WTC11 (cell line): Measurements from ENCODE around the gene RBFA.

Experiments used
- CREB1 ChIP-seq: sonication (generic); formaldehyde crosslinking; IDR thresholded peaks from 2 replicates; pipeline ENCODE4 v1.8.0; 2023; ENCODE audit warnings: mild to moderate bottlenecking, missing genetic modification reagents
- CTCF ChIP-seq: fragments of 200-600 bp; IDR thresholded peaks from 2 replicates; pipeline ENCODE4 v1.8.0; 2022; ENCODE audit warnings: antibody characterized with exemption
- E2F1 ChIP-seq: sonication (generic); formaldehyde crosslinking; IDR thresholded peaks from 2 replicates; pipeline ENCODE4 v1.8.0; 2022; ENCODE audit warnings: mild to moderate bottlenecking, missing genetic modification reagents
- E2F5 ChIP-seq: sonication (generic); formaldehyde crosslinking; IDR thresholded peaks from 2 replicates; pipeline ENCODE4 v1.8.1; 2022; ENCODE audit warnings: mild to moderate bottlenecking, moderate library complexity, missing genetic modification reagents
- FOXK1 ChIP-seq: sonication (generic); formaldehyde crosslinking; IDR thresholded peaks from 2 replicates; pipeline ENCODE4 v1.8.0; 2022; ENCODE audit warnings: mild to moderate bottlenecking, moderate library complexity, missing genetic modification reagents
- FOXP1 ChIP-seq: sonication (generic); formaldehyde crosslinking; IDR thresholded peaks from 2 replicates; pipeline ENCODE4 v1.8.0; 2022; ENCODE audit warnings: missing genetic modification reagents, mild to moderate bottlenecking, moderate library complexity, borderline replicate concordance
- GTF2I ChIP-seq: fragments of 250-450 bp; sonication (Bioruptor Pico); conservative IDR thresholded peaks from 2 replicates; pipeline ENCODE4 v1.4.0; 2021; ENCODE audit warnings: mild to moderate bottlenecking
- HMGXB4 ChIP-seq: sonication (generic); formaldehyde crosslinking; IDR thresholded peaks from 2 replicates; pipeline ENCODE4 v1.8.1; 2023; ENCODE audit warnings: mild to moderate bottlenecking, moderate library complexity, missing genetic modification reagents
- IRF1 ChIP-seq: sonication (generic); formaldehyde crosslinking; IDR thresholded peaks from 2 replicates; pipeline ENCODE4 v1.8.0; 2023; ENCODE audit warnings: missing genetic modification reagents
- NR1H2 ChIP-seq: sonication (generic); formaldehyde crosslinking; IDR thresholded peaks from 2 replicates; pipeline ENCODE4 v1.9.0; 2021; ENCODE audit warnings: mild to moderate bottlenecking, moderate library complexity, missing genetic modification reagents
- SMAD3 ChIP-seq: sonication (generic); formaldehyde crosslinking; IDR thresholded peaks from 2 replicates; pipeline ENCODE4 v1.8.0; 2022; ENCODE audit warnings: missing genetic modification reagents, mild to moderate bottlenecking, borderline replicate concordance
- TP53 ChIP-seq: sonication (generic); formaldehyde crosslinking; IDR thresholded peaks from 2 replicates; pipeline ENCODE4 v1.8.1; 2023; ENCODE audit warnings: mild to moderate bottlenecking, missing genetic modification reagents
- ZNF138 ChIP-seq: sonication (generic); formaldehyde crosslinking; conservative IDR thresholded peaks from 2 replicates; pipeline ENCODE4 v1.8.1; 2022; ENCODE audit warnings: mild to moderate bottlenecking, moderate library complexity, missing genetic modification reagents
- ZNF671 ChIP-seq: fragments of 250-450 bp; sonication (Bioruptor Pico); IDR thresholded peaks from 2 replicates; pipeline ENCODE4 v1.8.0; 2021; ENCODE audit warnings: mild to moderate bottlenecking

- TF ChIP-seq E2F1 (CRISPR knock-in tag): no peak
- TF ChIP-seq CTCF: no peak
- TF ChIP-seq GTF2I (CRISPR knock-in tag): no peak
- TF ChIP-seq HMGXB4 (CRISPR knock-in tag): no peak
- no peak for TF ChIP-seq NR1H2 (CRISPR knock-in tag)
- no peak for TF ChIP-seq ZNF138
- no peak for TF ChIP-seq E2F5 (CRISPR knock-in tag)
- TF ChIP-seq FOXK1 (CRISPR knock-in tag): no peak
- no peak for TF ChIP-seq SMAD3 (CRISPR knock-in tag)
- no peak for TF ChIP-seq FOXP1 (CRISPR knock-in tag)
- no peak for TF ChIP-seq CREB1 (CRISPR knock-in tag)
- no peak for TF ChIP-seq ZNF671
- TF ChIP-seq TP53 (CRISPR knock-in tag): no peak
- TF ChIP-seq IRF1 (CRISPR knock-in tag): no peak
These were observed 43.6 kb downstream of the RBFA start for GRCh38 chr18:80077873-80078272.
